K562 (cell line): ENCODE measurements around the gene SLC25A21. TPM values are rescaled to one million over a fixed set of nuclear protein-coding genes. Genes with fewer than 3 reads are reported as not detected.

Experiments
- ATAC-seq: fragments of 200-7000 bp; cut with Tn5 transposase; 3 replicates; pipeline ENCODE4 v1.9.1; 2020; ENCODE audit warnings: moderate library complexity
- BruUV-seq: library from RNA; stranded (reverse); fragments of 400-500 nt; replicated peaks from 2 replicates; lab custom pipeline; 2021; lab: Mats Ljungman, UMichigan
- CTCF ChIA-PET: fragments of 300-600 bp; formaldehyde crosslinking; extraction: SDS; loops from one replicate; lab custom pipeline; 2021; ENCODE audit warnings: low intra/inter-chr PET ratio; lab: Yijun Ruan, JAX
- POLR2A ChIA-PET: fragments of 300-600, 350-650 bp; sonication (Branson Sonifier 250); formaldehyde crosslinking; extraction: SDS; loops from one replicate; lab custom pipeline; 2021; ENCODE audit warnings: antibody characterized with exemption, inconsistent platforms; lab: Yijun Ruan, JAX
- DNase-seq, 4 experiments: peaks; one replicate each; pipeline versions ENCODE4 v3.0.0 to v3.0.0-alpha.2; 2011 to 2018; ENCODE audit warnings: low spot score in 3 of 4, mixed read lengths in 3 of 4; ENCODE audit errors: extremely low read depth in 1 of 4
- FAIRE-seq: peaks from 2 replicates; lab custom pipeline; 2011; peaks lifted over from hg19 to GRCh38; lab: Jason Lieb, UNC
- H2AFZ ChIP-seq: 2 replicates; pipeline ENCODE4 v1.6.0; 2011; ENCODE audit warnings: low read depth, low read length, control low read depth, inconsistent platforms
- H3K27ac ChIP-seq: fragments of 200-600 bp; 3 replicates; pipeline ENCODE4 v1.8.0; 2011; ENCODE audit warnings: low read depth, mild to moderate bottlenecking, control low read depth, inconsistent platforms, low read length, moderate library complexity, mixed read lengths; ENCODE audit errors: extremely low read depth
- H3K27me3 ChIP-seq, 2 experiments: fragments of 300-600 bp in 1 of 2; 2 replicates in 1 of 2; 3 replicates in 1 of 2; pipeline versions ENCODE4 v1.6.0 to v1.8.0; 2011; ENCODE audit warnings: inconsistent platforms in 2 of 2, low read length in 2 of 2, mild to moderate bottlenecking in 1 of 2, mixed read lengths in 1 of 2, moderate library complexity in 1 of 2; ENCODE audit not compliant: control insufficient read depth in 2 of 2, insufficient read depth in 2 of 2
- H3K36me3 ChIP-seq: fragments of 300-600 bp; 3 replicates; pipeline ENCODE4 v1.8.0; 2011; ENCODE audit warnings: mild to moderate bottlenecking, low read length, inconsistent platforms; ENCODE audit not compliant: control insufficient read depth, insufficient read depth
- H3K4me1 ChIP-seq, 2 experiments: fragments of 200-600 bp in 1 of 2; replicated peaks in 1 of 2; 2 replicates in 1 of 2; 3 replicates in 1 of 2; pipeline versions ENCODE4 v1.5.1 to v1.8.0; 2011; ENCODE audit warnings: inconsistent platforms in 2 of 2, low read length in 2 of 2, mild to moderate bottlenecking in 1 of 2, mixed read lengths in 1 of 2, moderate library complexity in 1 of 2; ENCODE audit not compliant: control insufficient read depth in 2 of 2, insufficient read depth in 2 of 2
- H3K4me2 ChIP-seq: 2 replicates; pipeline ENCODE4 v1.6.1; 2011; ENCODE audit warnings: low read length, control low read depth, inconsistent platforms, mixed read lengths; ENCODE audit not compliant: insufficient read depth
- H3K4me3 ChIP-seq: fragments of 200-600 bp; sonication (generic), shearing (Covaris generic); 2 replicates; pipeline ENCODE4 v1.5.1; 2016; ENCODE audit warnings: control low read depth, inconsistent platforms
- H3K79me2 ChIP-seq: fragments of 200-600 bp; 3 replicates; pipeline ENCODE4 v1.8.0; 2011; ENCODE audit warnings: low read length, inconsistent platforms; ENCODE audit not compliant: control insufficient read depth, insufficient read depth
- H3K9ac ChIP-seq, 2 experiments: 2 replicates each; pipeline versions ENCODE4 v1.6.0 to v1.6.1; 2011; ENCODE audit warnings: low read depth in 2 of 2, low read length in 2 of 2, control low read depth in 1 of 2, inconsistent platforms in 1 of 2, mild to moderate bottlenecking in 1 of 2, mixed read lengths in 1 of 2; ENCODE audit not compliant: insufficient read depth in 1 of 2
- H3K9me1 ChIP-seq: one replicate; pipeline ENCODE4 v1.6.0; 2011; ENCODE audit warnings: inconsistent platforms, mild to moderate bottlenecking, low read length, moderate library complexity; ENCODE audit not compliant: control insufficient read depth, insufficient read depth
- H3K9me3 ChIP-seq: replicated peaks from 2 replicates; pipeline ENCODE4 v1.5.1; 2011; ENCODE audit warnings: low read depth, low read length, inconsistent platforms; ENCODE audit not compliant: control insufficient read depth, insufficient read depth
- H4K20me1 ChIP-seq: replicated peaks from 2 replicates; pipeline ENCODE4 v1.6.1; 2011; ENCODE audit warnings: low read length, inconsistent platforms, mixed read lengths; ENCODE audit not compliant: control insufficient read depth, insufficient read depth
- CBFA2T2 ChIP-seq: fragments of 450-650 bp; conservative IDR thresholded peaks from 2 replicates; pipeline ENCODE4 v1.6.1; 2017; ENCODE audit warnings: mild to moderate bottlenecking
- EZH2 ChIP-seq: IDR thresholded peaks from 2 replicates; pipeline ENCODE4 v1.6.1; 2012; ENCODE audit warnings: low read depth, mild to moderate bottlenecking, inconsistent platforms, low read length, borderline replicate concordance
- KHSRP ChIP-seq: fragments of 450-650 bp; IDR thresholded peaks from 2 replicates; pipeline ENCODE4 v1.6.1; 2017
- WGBS: fragments of 100-300 bp; shearing (Covaris generic); methylation state at CpG from one replicate; pipeline ENCODE4 v1.1.6; 2016; ENCODE audit warnings: low coverage, mixed read lengths; ENCODE audit not compliant: insufficient coverage; ENCODE audit errors: missing lambda C conversion rate; 5-methylcytosine and 5-hydroxymethylcytosine counted together
- in situ Hi-C: fragments of 300-500 bp; cut with MboI; formaldehyde crosslinking; loops from 4 replicates; pipeline ENCODE4 v1.15.0; 2018; ENCODE audit warnings: inconsistent platforms, mixed read lengths
- intact Hi-C: fragments of 100-400 bp; cut with micrococcal nuclease; formaldehyde crosslinking; loops from 2 replicates; pipeline ENCODE4 v1.14.2; 2022
- polyA plus RNA-seq, 8 experiments: library from polyadenylated mRNA; depleted of rRNA in 4 of 8; stranded (reverse) in 5 of 8; unstranded in 3 of 8; fragments of >200 nt; fragmentation: Nextera tagmentation in 2 of 8; fragmentation: Illumina TruSeq in 1 of 8; extraction: Ambion mirVana in 2 of 8; extraction: Trizol in 1 of 8; gene quantifications; 2 replicates each; pipeline versions ENCODE4 v1.2.1 to v1.2.3, GENCODE V29; 2011 to 2014; ENCODE audit warnings: inconsistent platforms in 1 of 8, missing spikeins in 1 of 8
- total RNA-seq, 7 experiments: library from RNA; depleted of rRNA in 6 of 7; stranded (reverse); fragments of >200 nt in 6 of 7; fragmentation: Illumina TruSeq in 2 of 7; extraction: Trizol in 2 of 7; gene quantifications; 2 replicates each; pipeline versions ENCODE4 v1.2.1 to v1.2.3, GENCODE V29; 2011 to 2021; ENCODE audit warnings: low replicate concordance in 1 of 7

SLC25A21 gene
- total and polyA plus RNA-seq, 9 of the 15 experiments (the other 6 are each of a cell fraction or from before 2014, with no cell fraction given) = 15.2 to 46.7 (median 28.7) TPM

- peaks cover 0 to 18% of the 10 kb centered on the region in 2 experiments; a peak in 2 of 5 replicates for H3K4me1 ChIP-seq
- no peaks in the 10 kb centered on the region for H3K9me1 ChIP-seq
- H3K79me2 ChIP-seq = peaks cover 6% of the 10 kb centered on the region; the same call in 2 of the 3 replicates
- ATAC-seq = no peak
- WGBS = 92% methylated on average over 1 of the region's 18 CpGs
- no peak overlapping the region for H3K4me2 ChIP-seq
- no peak overlapping the region for H3K4me3 ChIP-seq
- H3K27ac ChIP-seq = no peak overlapping the region
- H4K20me1 ChIP-seq = no peaks in the 10 kb centered on the region
- FAIRE-seq = no peak
- no peak overlapping the region for H2AFZ ChIP-seq
- no peaks in the 10 kb centered on the region; the same call in 1 of the 2 replicates for H3K9me3 ChIP-seq
- in situ Hi-C loops = no loop called here
- H3K36me3 ChIP-seq = peaks cover 13% of the 10 kb centered on the region
- ChIA-PET CTCF (no interaction called here), POLR2A (interaction anchor here (1.5 kb wide), 1 partner anchor 10 kb away, joined by 4 read pairs; no protein-coding TSS in a partner anchor)
- TF ChIP-seq KHSRP = no peak
- no peak for TF ChIP-seq CBFA2T2
- BruUV-seq = no TSS peak
- no peaks in the 10 kb centered on the region for H3K27me3 ChIP-seq
- intact Hi-C loops = loop anchor here (10.0 kb wide), 1 partner anchor 99 kb away; no protein-coding TSS in a partner anchor
- no peak overlapping the region for H3K9ac ChIP-seq
- DNase-seq = no peak
Measured at GRCh38 chr14:36665887-36666415, 506.5 kb downstream of the SLC25A21 start.

GRCh38 chr14:36664322-36665193 lies 507.8 kb downstream of the SLC25A21 start:
- Histone ChIP-seq H3K4me3 (no peak overlapping the region), H3K36me3 (peaks cover 13% of the 10 kb centered on the region), H3K4me1 (peaks cover 0 to 21% of the 10 kb centered on the region in 2 experiments; a peak in 2 of 5 replicates), H3K27me3 (no peaks in the 10 kb centered on the region), H3K4me2 (no peak overlapping the region), H3K79me2 (peaks cover 6% of the 10 kb centered on the region; the same call in 2 of the 3 replicates), H3K27ac (no peak overlapping the region), H3K9ac (no peak overlapping the region), H3K9me3 (no peaks in the 10 kb centered on the region; the same call in 1 of the 2 replicates), H3K9me1 (no peaks in the 10 kb centered on the region), H4K20me1 (no peaks in the 10 kb centered on the region), H2AFZ (no peak overlapping the region)
- DNase-seq (no peak), ATAC-seq (no peak), FAIRE-seq (no peak)
- 93% methylated on average over 7 of the region's 9 CpGs for WGBS
- intact Hi-C loops (loop anchor here (10.0 kb wide), 1 partner anchor 100 kb away; no protein-coding TSS in a partner anchor), in situ Hi-C loops (no loop called here)
- POLR2A ChIA-PET = no interaction called here
- TSS peak; percentile 52 for BruUV-seq
- CTCF ChIA-PET = no interaction called here
- TF ChIP-seq EZH2 = no peak
